A673 (cell line): ENCODE measurements around the gene IQGAP1. TPM values are rescaled to one million over a fixed set of nuclear protein-coding genes. Genes with fewer than 3 reads are reported as not detected.

ENCODE experiments used
- BruUV-seq: library from RNA; stranded (reverse); fragments of 400-500 nt; replicated peaks from 2 replicates; lab custom pipeline; 2021; lab: Mats Ljungman, UMichigan
- CTCF ChIA-PET: fragments of 300-600 bp; sonication (Branson Sonifier 250); formaldehyde crosslinking; loops from one replicate; lab custom pipeline; 2022; ENCODE audit warnings: antibody characterized with exemption; lab: Charles Lee
- POLR2A ChIA-PET: fragments of 300-600 bp; sonication (Branson Sonifier 250); formaldehyde crosslinking; loops from one replicate; lab custom pipeline; 2022; ENCODE audit warnings: antibody characterized with exemption; ENCODE audit not compliant: low non-redundant PET; lab: Charles Lee
- DNase-seq: peaks from one replicate; pipeline ENCODE4 v3.0.0-alpha.2; 2015; ENCODE audit warnings: low spot score
- H3K27ac ChIP-seq: fragments of 200-600 bp; sonication (generic); 2 replicates; pipeline ENCODE4 v1.5.1; 2016; ENCODE audit warnings: mixed run types, low read depth, mild to moderate bottlenecking, mixed read lengths, antibody characterized with exemption, low read length; ENCODE audit not compliant: poor library complexity, severe bottlenecking
- H3K27me3 ChIP-seq: fragments of 200-600 bp; sonication (generic); replicated peaks from 2 replicates; pipeline ENCODE4 v1.6.1; 2017; ENCODE audit warnings: mixed run types, low read depth, mild to moderate bottlenecking, mixed read lengths, antibody characterized with exemption, low read length; ENCODE audit not compliant: insufficient read depth, poor library complexity
- H3K36me3 ChIP-seq: fragments of 200-600 bp; sonication (generic); 2 replicates; pipeline ENCODE4 v1.6.1; 2016; ENCODE audit warnings: mixed run types, mild to moderate bottlenecking, mixed read lengths, antibody characterized with exemption, low read length; ENCODE audit not compliant: insufficient read depth, poor library complexity, severe bottlenecking
- H3K4me1 ChIP-seq: fragments of 200-600 bp; sonication (generic); 2 replicates; pipeline ENCODE4 v1.6.1; 2017; ENCODE audit warnings: mixed run types, mild to moderate bottlenecking, mixed read lengths, antibody characterized with exemption, low read length; ENCODE audit not compliant: insufficient read depth, poor library complexity, severe bottlenecking
- H3K4me3 ChIP-seq: fragments of 200-600 bp; sonication (generic); 2 replicates; pipeline ENCODE4 v1.5.1; 2016; ENCODE audit warnings: low read depth, mixed run types, mild to moderate bottlenecking, mixed read lengths, low read length; ENCODE audit not compliant: poor library complexity, severe bottlenecking
- H3K9me3 ChIP-seq: fragments of 200-600 bp; sonication (generic); 2 replicates; pipeline ENCODE4 v1.6.1; 2016; ENCODE audit warnings: mixed run types, low read depth, mild to moderate bottlenecking, mixed read lengths, antibody characterized with exemption, low read length; ENCODE audit not compliant: poor library complexity, severe bottlenecking
- CTCF ChIP-seq: fragments of 300-800, 200-600 bp; sonication (generic); conservative IDR thresholded peaks from 2 replicates; pipeline ENCODE4 v1.5.1; 2017; ENCODE audit warnings: low read depth, mild to moderate bottlenecking, antibody characterized with exemption, low read length, moderate library complexity, mixed read lengths
- EZH2 ChIP-seq: fragments of 200-600 bp; sonication (generic); IDR thresholded peaks from 2 replicates; pipeline ENCODE4 v1.6.1; 2017; ENCODE audit warnings: borderline replicate concordance, low read depth, mild to moderate bottlenecking, mixed read lengths, antibody characterized with exemption, low read length; ENCODE audit not compliant: poor library complexity, severe bottlenecking
- intact Hi-C: fragments of 100-400 bp; cut with micrococcal nuclease; formaldehyde crosslinking; loops from one replicate; pipeline ENCODE4 v1.10.0; 2022; ENCODE audit not compliant: unreplicated experiment
- total RNA-seq: library from RNA; stranded (reverse); gene quantifications from 2 replicates; pipeline ENCODE4 v1.2.3, GENCODE V29; 2021

The IQGAP1 gene
- total RNA-seq, 1 experiment from 2014 or later, result 119 TPM

DNA sequence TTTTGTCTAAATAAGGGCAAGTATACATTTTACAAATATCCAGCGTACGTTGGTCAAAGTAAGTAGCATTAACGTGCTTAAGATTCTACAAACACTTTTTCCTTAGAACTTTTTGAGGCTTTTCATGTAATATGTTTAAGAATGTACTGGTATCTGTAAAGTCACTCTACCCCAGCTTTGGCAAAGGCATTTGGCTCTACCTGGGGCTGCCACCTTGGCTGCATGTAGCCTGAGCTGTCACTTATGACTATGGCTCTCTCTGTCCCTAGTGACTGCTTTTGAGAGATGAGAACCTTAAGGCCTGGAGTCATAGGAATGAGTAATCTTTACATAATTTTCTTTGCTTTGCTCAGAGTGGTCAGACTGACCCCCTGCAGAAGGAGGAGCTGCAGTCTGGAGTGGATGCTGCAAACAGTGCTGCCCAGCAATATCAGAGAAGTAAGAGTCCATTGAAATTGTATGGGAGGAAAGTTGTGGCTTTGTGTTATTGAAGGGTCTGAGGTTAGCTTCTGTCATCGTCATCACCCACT lies 61.2 kb downstream of the IQGAP1 start:
- H3K4me3 ChIP-seq, result no peak overlapping the region
- no peak for DNase-seq
- no peaks in the 10 kb centered on the region for H3K27me3 ChIP-seq
- TF ChIP-seq CTCF (no peak), EZH2 (no peak)
- no peaks in the 10 kb centered on the region for H3K9me3 ChIP-seq
- intact Hi-C loops, result no loop called here
- H3K27ac ChIP-seq, result no peak overlapping the region
- peaks cover 8% of the 10 kb centered on the region for H3K4me1 ChIP-seq
- no TSS peak for BruUV-seq
- ChIA-PET CTCF (interaction anchor here (0.6 kb wide), 1 partner anchor 378 kb away, joined by 4 read pairs; no protein-coding TSS in a partner anchor), POLR2A (interaction anchor here (0.7 kb wide), 1 partner anchor 86 kb away, joined by 9 read pairs; no protein-coding TSS in a partner anchor)
- H3K36me3 ChIP-seq, result peaks cover 32% of the 10 kb centered on the region

DNA sequence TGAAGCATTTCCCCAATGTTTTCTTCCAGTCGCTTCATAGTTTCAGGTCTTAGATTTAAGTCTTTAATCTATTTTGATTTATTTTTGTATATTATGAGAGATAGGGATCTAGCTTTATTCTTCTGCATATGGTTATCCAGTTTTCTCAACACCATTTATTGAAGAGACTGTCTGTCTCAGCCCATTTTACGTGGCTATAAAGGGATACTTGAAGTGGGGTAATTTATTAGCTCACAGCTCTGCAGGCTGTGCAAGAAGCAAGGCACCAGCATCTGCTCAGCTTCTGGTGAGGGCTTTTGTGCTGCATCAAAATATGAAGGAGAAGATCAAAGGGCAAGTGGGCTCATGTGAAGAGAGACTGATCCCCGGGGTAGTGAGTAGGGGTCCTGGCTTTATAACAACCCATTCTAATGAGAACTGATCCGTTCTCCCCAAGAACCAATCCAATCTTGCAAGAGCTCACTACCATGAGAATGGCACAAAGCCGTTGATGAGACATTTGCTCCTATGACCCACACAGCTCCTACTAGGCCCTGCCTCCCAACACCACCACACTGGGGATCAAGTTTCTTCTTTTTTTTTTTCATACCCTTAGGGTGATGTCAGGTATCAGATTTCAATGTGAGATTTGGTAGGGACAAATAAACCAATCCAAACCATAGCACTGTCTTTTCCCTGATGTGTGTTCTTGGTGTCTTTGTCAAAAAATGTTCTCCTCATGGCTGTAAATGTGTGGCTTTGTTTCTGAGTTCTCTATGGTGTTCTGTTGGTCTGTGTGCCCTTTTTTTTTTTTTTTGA lies 63.2 kb downstream of the IQGAP1 start:
- peak; percentile 60 for DNase-seq
- intact Hi-C loops, result no loop called here
- no peak overlapping the region for H3K4me3 ChIP-seq
- ChIA-PET POLR2A (no interaction called here), CTCF (interaction anchor here (0.6 kb wide), 1 partner anchor 12 kb away, joined by 3 read pairs; no protein-coding TSS in a partner anchor)
- peaks cover 8% of the 10 kb centered on the region for H3K4me1 ChIP-seq
- no TSS peak for BruUV-seq
- H3K27me3 ChIP-seq, result no peaks in the 10 kb centered on the region
- H3K36me3 ChIP-seq, result peaks cover 51% of the 10 kb centered on the region
- no peaks in the 10 kb centered on the region for H3K9me3 ChIP-seq
- no peak overlapping the region for H3K27ac ChIP-seq
- TF ChIP-seq CTCF (no peak), EZH2 (no peak)

GRCh38 chr15:90456236-90456635 lies 68.2 kb downstream of the IQGAP1 start:
- BruUV-seq, result no TSS peak
- ChIA-PET POLR2A (no interaction called here), CTCF (no interaction called here)
- Histone ChIP-seq H3K27ac (no peak overlapping the region), H3K4me3 (no peak overlapping the region), H3K27me3 (no peaks in the 10 kb centered on the region), H3K36me3 (peaks cover 51% of the 10 kb centered on the region), H3K4me1 (peaks cover 4% of the 10 kb centered on the region), H3K9me3 (no peaks in the 10 kb centered on the region)
- intact Hi-C loops, result no loop called here
- TF ChIP-seq EZH2 (no peak), CTCF (no peak)
- DNase-seq, result no peak
